A673 (cell line): ENCODE measurements around the gene CAPZB.

Source experiments
- EZH2 ChIP-seq: fragments of 200-600 bp; sonication (generic); IDR thresholded peaks from 2 replicates; pipeline ENCODE4 v1.6.1; 2017; ENCODE audit warnings: borderline replicate concordance, low read depth, mild to moderate bottlenecking, mixed read lengths, antibody characterized with exemption, low read length; ENCODE audit not compliant: poor library complexity, severe bottlenecking
- TF ChIP-seq, protein P1 (sequence below): fragments of 300-800, 200-600 bp; sonication (generic); conservative IDR thresholded peaks from 2 replicates; pipeline ENCODE4 v1.5.1; 2017; ENCODE audit warnings: low read depth, mild to moderate bottlenecking, antibody characterized with exemption, low read length, moderate library complexity, mixed read lengths

DNA sequence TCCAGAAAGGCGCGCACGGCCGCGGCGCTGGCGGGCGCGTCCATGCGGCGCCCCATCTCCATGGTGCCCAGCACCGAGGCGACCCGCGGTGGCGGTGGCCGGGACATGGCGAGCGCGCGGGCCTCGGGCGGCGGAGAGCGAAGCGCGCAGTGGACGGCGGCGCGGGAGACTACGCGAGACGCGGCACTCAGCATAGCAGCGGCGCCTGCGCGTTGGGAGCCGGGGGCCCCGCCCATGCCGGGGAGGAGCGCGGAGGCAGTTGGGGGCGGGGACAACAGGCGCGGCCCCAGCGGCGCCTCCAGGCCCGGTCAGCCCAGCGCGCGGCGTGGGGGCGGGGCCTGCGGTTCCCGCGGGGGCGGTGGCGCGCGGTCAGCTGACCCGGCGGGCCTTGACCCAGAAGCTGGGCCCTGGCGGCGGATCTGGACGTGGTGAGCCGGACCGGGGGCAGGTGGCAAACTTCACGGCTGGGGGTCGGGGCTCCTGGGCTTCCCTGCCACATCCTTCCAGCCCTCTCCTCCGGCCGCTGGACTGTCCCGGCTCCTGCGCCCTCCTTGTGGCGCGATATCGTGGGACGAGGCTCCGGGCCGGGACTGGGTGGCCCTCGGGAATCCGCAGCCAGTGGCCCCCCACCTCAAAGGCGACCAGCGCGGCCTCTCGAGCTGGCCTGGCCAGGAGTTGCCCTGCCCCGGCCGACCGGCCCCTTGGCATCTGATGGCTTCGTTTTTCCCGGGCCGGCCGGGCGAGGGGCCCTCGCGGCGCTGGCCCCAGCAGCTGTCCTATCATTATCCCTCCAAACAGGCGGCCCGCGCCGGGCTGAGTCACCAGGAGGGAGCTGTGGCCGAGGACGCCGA, 173.2 kb downstream of the CAPZB start, which contains the start of the genes AKR7A2 and SLC66A1:
- TF ChIP-seq, protein P1, sequence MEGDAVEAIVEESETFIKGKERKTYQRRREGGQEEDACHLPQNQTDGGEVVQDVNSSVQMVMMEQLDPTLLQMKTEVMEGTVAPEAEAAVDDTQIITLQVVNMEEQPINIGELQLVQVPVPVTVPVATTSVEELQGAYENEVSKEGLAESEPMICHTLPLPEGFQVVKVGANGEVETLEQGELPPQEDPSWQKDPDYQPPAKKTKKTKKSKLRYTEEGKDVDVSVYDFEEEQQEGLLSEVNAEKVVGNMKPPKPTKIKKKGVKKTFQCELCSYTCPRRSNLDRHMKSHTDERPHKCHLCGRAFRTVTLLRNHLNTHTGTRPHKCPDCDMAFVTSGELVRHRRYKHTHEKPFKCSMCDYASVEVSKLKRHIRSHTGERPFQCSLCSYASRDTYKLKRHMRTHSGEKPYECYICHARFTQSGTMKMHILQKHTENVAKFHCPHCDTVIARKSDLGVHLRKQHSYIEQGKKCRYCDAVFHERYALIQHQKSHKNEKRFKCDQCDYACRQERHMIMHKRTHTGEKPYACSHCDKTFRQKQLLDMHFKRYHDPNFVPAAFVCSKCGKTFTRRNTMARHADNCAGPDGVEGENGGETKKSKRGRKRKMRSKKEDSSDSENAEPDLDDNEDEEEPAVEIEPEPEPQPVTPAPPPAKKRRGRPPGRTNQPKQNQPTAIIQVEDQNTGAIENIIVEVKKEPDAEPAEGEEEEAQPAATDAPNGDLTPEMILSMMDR = no peak
- TF ChIP-seq EZH2 = no peak
